HG02885 (cell line): ENCODE measurements around the gene ZNF337.
"Not testable (repeated sequence)": the region's sequence is repeated elsewhere in the genome, so short reads cannot be mapped to it uniquely, and the experiment has no call there.

Source experiments
- ATAC-seq: cut with Tn5 transposase; IDR thresholded peaks from one replicate; pipeline ENCODE4 v1.9.1; 2021; ENCODE audit warnings: mild to moderate bottlenecking; ENCODE audit not compliant: unreplicated experiment, poor library complexity

The ZNF337 gene

GRCh38 chr20:25695532-25696370, 902 bp downstream of the ZNF337 start:
- peak; percentile 5 for ATAC-seq

DNA sequence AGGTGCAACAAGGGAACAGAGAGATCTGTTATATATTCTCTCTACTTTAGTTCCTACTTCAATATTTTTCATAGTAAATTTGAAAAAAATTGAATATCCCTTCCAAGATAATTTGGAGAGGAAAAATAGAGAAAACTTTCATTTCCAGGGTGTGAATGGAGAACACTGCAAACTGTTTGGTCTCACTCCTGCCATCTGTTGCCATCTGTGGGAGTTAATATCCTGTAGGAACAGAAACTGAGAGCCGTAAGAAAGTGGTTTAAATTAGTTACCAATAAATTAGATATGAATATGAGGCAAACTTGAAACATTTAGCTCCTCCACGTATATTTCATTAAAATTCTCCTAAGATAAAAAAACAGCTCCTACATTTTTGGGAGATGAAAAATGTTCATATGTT, 4.2 kb downstream of the ZNF337 start:
- ATAC-seq: no peak

- ATAC-seq: no peak
These were observed 6.2 kb downstream of the ZNF337 start for GRCh38 chr20:25690427-25690826.

DNA sequence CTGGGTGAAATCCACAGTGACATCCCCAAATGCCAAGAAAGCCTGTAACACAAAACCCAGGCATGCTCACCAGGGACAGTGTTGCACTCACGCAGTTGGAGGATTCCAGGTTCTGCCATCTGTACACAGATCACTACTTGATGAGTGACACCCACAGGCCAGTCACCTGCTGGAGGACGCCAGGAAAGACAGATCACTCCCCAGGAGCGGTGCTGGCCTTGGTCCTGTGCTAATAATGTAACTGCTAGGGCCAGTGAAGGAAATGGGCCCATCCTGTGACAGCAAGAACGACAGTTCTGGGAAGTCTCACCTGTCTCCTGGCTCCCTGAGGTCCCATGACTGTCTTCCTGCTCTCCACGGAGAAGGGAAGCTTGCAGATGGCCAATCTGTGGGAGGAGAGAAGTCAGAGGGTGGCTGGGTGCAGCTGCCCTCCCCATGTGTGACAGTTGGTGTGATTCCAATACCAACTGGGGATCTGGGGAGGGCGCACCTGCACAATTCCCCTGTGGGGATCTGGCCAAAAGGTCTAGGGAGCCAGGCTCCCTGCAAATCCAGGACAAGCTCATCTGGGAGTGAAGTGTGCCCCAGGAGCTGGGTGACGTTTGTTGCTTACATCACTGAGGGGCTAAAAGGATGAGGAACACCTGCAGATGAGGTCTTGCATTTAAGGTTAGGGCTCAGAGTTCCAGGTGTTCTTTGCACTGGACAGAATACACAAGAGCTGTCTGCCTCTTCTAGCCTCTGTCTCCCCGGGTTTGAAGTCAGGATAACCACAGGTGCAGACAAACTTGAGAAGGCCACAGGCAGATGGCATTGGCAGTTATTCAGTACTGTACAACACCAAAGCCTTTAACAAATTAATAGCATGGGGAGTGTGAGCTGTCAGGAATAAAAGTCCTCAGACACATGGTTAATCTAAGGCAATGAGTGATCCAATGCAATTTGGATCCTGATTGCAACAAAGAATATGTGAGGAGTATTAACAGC, 10.3 kb downstream of the ZNF337 start:
- peak; percentile 31 for ATAC-seq

- ATAC-seq: peak; percentile 84
These were observed 11.2 kb downstream of the ZNF337 start for GRCh38 chr20:25685276-25686080.

DNA sequence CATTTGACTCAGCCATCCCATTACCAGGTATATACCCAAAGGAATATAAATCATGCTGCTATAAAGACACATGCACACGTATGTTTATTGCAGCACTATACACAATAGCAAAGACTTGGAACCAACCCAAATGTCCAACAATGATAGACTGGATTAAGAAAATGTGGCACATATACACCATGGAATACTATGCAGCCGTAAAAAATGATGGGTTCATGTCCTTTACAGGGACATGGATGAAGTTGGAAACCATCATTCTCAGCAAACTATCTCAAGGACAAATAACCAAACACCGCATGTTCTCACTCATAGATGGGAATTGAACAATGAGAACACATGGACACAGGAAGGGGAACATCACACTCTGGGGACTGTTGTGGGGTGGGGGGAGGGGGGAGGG, 12.8 kb downstream of the ZNF337 start:
- not testable (repeated sequence) for ATAC-seq

- no peak for ATAC-seq
These were observed 13.6 kb downstream of the ZNF337 start for GRCh38 chr20:25683050-25683449.

GRCh38 chr20:25676164-25676809, 20.4 kb downstream of the ZNF337 start:
- ATAC-seq: peak; percentile 85

- ATAC-seq: no peak
These were observed 21.5 kb downstream of the ZNF337 start for GRCh38 chr20:25675161-25675560.

- ATAC-seq: no peak
These were observed 23.9 kb downstream of the ZNF337 start for GRCh38 chr20:25672659-25673235.

DNA sequence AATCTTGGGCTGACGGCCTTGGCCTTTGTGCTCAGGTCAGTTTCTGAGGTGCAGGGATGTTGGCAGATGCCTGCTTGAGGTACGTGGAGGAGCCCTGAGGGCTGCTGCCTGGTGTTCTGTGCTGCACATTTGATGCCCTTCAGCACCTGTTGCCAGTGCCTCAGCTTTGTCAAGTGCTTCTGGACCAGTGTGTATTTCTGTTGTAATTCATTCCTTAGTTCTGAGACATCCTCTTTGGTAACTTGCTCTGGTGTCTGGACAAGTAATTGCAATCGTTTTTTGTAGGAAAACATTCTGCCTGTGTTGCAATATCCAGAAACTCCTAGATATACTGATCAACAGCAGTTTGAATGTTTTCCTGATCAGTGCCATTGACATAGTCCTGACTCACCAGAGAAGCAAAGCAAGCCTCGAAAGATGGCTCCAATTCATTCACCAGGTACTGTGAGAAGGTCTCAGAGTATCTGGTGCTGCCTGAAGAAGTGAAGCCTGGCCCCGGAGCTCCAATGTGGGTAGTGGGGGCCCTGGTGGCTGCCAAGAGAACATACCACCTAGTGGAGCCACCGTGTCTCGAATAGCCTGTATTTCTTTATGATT, 26.7 kb downstream of the ZNF337 start:
- ATAC-seq: no peak

GRCh38 chr20:25668446-25668845, 28.2 kb downstream of the ZNF337 start:
- no peak for ATAC-seq

DNA sequence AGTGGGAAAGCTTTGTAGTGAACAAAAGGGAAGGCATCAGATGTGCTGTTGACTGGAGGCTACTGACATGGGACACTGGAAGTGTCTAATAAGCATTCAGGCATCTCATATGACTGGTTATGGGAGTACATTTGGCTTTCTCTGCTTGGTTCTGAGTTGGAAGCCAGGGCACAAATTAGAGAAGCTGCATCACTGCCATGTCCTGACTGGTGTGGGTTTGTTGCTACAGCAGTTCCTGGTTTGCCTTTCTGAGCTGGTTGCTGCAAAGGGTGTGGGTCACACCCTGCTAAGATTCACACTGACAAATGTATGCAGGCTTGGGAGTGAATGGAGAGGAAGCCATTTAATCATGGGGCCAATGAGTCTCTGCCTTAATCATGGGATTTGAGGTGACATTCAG, 36.7 kb downstream of the ZNF337 start:
- ATAC-seq: no peak

DNA sequence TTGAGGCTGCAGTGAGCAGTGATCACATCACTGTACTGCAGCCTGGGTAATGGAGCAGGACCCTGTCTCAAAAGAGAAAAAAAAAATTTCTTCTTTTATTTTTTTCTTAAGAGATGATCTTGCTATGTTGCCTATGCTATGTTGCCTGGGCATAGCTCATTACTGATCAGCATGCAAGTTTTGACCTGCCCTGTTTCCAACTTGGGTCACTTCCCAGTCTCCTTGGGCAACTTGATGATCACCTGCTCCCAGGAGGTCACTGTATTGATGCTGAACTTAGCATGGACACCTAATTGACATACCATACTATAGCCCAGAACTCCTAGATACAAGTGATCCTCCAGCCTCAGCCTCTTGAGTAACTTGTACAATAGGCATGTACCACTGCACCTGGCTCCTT, 42.2 kb downstream of the ZNF337 start:
- no peak for ATAC-seq

GRCh38 chr20:25652866-25653265, 43.8 kb downstream of the ZNF337 start:
- not testable (repeated sequence) for ATAC-seq

DNA sequence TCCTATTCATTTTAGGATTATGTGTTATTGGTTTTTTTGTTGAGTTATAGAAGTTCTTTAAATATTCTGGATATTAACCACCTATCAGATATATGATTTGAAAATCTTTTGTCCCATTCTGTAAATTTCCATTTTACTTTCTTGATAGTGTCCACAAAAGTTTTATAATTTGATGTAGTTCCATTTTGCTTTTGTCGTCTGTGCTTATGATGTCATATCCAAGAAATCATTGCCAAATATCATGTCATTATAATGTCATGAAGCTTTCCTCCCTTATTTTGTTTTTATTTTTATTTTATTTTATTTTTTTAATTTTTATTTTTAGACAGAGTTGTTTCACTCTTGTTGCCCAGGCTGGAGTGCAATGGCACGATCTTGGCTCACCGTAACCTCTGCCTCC, 51.8 kb downstream of the ZNF337 start:
- ATAC-seq: no peak

DNA sequence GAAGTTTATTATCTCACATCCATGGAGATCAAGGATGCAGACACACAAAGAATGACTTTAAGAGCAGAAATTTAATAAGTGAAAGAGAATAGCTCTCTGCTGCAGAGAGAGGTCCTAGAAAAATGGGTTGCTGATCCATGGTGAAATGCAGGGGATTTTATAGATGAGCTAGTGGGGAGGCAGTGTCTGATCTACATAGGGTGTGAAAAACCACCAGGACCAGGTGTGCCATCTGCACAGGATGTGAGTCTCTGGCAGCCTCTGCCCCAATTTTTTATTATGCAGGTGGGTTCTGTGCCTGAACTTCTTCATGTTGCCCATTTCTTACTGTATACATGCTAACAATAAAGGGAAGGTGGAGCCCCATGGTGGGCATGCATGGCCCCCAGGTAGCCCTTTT, 52.9 kb downstream of the ZNF337 start:
- ATAC-seq: no peak

DNA sequence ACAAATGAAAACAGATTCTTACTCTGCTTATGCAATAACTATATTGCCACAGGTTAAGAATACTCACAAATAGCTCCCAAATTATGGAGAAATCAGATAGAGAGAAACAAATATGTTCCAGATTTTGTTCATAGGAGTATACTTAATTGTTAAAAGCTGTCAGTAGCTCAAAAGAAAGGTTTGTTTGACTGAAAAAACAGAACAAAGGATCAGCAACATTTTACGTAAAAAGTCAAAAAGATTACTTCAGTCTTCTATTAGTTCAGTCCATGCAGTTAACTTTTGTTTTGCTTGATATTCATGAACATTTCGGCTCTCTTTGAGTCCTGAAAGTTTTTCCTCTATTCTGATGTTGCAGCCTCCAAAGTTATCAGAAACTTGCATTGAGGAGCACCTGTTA, 59.4 kb downstream of the ZNF337 start:
- ATAC-seq: no peak
